ENCODE results near the gene OR2S2.
"Not testable (repeated sequence)": the region's sequence is repeated elsewhere in the genome, so short reads cannot be mapped to it uniquely, and the experiment has no call there.

The OR2S2 gene, protein sequence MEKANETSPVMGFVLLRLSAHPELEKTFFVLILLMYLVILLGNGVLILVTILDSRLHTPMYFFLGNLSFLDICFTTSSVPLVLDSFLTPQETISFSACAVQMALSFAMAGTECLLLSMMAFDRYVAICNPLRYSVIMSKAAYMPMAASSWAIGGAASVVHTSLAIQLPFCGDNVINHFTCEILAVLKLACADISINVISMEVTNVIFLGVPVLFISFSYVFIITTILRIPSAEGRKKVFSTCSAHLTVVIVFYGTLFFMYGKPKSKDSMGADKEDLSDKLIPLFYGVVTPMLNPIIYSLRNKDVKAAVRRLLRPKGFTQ

DNA sequence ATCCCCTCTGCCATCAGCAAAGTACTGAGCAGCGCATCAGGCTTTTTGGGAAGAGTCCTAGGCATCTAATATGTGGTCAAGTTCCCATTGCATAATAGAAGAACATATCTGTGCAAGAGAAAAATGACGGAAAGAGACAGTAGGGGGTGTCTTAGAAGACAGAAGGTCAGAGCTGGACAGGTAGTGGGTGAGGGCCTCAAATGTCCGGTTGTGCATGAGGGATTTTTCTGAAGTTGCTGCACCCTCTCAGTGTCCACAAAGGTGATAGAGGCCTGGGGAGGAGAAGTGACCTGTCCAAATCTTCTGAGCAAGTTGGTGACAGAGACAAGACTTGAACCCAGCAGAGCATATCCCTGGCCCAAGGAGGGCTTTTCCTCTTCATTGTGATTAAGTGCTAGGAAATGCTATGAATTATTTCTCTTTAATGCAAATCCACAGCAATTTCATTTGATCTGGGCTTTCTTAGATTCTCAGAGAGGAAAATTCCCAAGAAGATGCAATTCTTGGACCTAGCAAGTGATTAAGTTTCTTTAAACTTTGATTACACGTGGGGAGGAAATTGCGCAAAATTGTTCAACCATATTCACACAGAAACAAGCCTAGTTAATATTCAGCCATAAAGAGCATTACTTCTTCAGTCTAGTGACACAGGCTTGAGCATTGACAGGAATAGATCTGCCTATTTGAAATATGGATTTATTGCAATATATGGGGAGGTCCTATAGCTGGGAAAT, at the start of gene OR2S2:
Gene OR2S2 (minus strand): TSS at position 51 of the 734 bp plus-strand sequence. CDS start 56 bp downstream, outside the sequence.
- DNase-seq = no peak

DNA sequence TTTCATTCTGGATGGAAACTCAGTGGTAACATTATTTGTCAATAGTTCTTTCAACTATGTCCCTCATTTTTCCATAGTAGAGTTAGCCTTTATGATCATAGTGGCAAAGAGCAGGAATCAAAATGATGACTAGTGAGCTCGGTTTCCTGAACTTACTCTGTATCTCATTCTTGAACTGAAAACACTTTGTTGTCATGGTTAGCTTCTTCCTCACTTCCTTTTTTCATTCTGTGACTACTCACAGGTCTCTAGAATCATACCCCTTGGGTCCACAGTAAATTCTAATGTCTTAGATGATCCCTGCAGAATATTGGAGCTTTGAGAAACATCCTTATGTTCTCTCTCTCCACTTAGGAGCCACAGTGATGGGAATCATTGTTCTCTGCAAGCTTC, 49.4 kb upstream of the OR2S2 start:
- DNase-seq = no peak

DNA sequence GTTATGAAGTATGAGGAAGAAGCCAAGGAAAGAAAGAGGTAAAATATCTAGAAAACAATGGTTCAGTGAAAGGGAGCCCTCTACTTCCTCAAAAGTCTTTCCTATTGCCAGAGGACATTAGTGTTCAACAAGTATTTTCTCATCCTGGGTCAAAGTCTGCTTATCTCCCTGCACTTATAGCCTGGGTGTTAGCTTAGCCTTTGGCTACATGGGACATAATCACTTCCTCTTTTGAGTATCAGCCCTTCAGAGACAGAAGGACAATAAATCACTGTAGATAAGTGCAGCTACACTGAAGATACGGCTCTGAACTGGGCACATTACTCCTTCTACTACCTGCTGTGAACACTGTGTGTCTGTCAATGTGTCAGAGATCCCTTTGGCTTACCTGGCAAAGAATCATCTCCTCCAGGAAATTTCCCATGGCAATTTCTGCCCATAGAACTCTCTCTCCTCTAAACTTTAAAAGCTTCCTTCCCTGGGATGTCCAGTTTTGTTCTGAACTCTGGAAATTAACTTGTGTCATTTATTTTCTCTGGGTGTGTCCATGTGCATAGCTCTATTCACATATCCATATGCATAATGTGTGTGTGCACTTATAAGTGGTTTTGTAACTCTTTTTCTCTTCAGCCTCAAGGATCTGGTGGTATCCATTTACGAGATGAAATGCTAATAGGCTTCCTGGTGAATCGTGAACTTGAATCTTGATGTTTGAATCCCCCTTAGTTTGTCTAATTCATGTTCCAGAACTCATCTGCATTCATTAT, 48.8 kb upstream of the OR2S2 start:
- DNase-seq = no peak

DNA sequence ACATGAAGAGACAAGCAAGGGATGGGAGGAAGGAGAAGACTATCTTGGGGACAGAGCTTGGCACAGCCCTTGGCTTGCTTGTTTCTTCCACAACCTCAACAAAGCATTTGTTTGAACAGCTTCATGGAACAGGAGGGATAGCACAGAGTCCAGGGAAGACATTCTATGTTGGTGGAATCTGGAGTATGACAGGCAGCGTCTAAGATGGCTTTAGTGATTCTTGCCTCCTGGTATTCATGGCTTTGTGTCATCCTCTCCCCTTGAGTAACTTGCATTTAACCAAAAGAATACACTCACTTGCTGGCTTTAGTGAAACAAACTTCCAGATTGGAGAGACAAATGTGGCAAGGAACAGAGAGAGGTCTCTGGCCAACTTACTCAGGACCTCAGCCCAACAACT, 47.9 kb upstream of the OR2S2 start:
- DNase-seq = no peak

DNA sequence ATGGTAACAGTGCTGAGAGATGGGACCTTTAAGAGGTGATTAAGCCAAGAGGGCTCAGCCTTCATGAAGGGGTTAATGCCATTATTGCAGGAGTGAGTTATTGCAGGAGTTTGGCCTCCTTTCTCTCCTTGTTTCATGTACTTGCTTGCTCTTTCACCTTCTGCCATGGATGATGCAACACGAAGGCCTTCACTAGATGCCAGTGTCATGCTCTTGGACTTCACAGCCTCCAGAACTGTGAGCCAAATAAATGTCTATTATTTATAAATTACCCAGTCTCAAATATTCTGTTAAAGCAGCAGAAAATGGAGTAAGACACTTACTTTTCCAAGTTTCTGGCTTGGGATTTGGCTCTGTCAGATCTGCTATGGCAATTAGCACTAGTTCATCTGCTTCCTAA, 40.4 kb upstream of the OR2S2 start:
- no peak for DNase-seq

DNA sequence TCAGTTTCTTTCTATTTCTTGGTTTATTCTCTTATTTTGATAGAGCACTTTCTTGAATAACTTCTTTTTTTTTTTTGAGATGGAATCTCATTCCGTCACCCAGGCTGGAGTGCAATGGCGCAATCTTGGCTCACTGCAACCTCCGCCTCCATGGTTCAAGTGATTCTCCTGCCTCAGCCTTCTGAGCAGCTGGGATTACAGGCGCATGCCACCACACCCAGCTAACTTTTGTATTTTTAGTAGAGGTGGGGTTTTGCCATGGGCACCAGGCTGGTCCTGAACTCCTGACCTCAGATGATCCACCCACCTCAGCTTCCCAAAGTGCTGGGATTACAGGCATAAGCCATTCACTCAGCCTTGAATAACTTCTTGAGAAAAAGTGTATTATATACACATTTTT, 39.1 kb upstream of the OR2S2 start:
- not testable (repeated sequence) for DNase-seq

DNA sequence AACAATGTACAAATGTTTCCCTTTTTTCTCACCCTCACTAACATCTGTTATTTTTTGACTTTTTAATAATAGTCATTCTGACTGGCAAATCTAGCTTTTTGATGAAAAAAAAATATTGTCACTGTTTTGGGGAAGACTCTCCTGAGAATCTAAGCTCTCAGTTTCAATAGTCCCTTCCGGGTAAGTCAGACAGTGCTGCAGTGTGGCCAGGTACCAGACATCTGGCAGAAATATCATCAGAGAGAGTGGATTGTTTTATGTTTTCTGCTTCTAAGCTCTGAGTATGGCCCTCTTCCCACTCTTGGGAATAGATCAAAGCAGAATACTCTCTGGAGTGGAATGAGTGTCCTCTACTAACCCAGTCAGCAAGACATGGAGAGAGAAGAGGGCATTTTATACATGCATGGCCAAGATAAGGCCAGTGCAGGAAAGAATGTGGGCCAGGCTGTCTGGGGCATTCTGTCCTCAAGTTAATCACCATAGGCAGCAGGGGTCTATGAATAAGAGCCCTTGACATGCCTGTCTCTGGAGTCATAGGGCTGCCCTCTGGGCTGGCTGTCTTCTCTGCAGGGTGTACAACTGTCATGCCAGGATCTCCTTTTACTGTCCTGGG, 38.5 kb upstream of the OR2S2 start:
- no peak for DNase-seq

DNA sequence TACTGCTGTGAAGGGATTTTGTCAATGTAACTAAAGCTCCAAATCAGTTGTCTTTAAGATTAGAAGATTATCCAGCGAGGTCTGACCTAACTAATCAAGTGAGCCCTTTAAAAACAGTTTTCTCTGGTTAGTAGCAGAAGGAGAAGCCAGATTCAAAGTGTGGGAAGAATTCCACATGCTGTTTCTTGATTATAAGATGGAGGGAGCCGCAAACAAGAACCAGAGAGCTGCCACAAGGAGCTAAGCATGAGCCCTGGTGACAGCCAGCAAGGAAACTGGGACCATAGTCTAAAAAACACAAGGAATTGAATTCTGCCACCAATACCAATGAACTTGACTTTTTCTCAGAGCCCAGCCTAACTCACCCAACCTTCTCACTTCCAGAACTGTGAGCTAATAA, 37.0 kb upstream of the OR2S2 start:
- no peak for DNase-seq

DNA sequence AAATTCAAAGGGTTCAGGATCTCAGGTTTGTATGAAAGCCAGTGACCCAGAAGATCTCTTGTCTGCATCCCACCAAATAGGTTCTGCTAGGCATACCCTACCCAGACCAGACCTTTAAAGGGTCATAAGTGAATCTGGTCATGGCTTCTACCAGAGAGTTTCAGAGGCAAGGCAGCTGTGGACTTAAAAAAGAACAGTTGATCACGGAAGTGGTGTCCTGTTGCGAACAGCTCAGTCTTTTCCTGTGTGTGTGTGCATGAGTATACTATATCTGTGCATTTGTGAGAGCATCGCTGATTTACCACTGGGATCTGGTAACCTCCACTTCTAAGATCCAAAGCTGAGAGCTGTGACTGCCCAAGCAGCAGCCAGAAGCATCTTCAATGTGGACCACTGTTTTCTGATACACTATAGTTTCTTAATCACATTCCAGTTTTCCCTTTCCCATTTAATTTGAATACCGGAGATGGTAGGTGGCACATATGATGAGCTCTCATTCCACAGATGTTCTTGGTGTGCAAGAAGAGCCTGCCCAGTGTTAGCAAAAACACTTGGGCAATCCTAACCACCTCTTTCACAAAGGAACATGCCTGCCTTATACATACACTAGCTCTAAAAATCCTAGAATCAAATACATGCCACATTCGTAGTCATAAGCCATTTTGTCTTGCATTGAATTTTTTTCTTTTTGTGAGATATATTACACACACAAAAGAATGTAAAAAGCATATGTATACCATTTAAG, 36.2 kb upstream of the OR2S2 start:
- DNase-seq = no peak

DNA sequence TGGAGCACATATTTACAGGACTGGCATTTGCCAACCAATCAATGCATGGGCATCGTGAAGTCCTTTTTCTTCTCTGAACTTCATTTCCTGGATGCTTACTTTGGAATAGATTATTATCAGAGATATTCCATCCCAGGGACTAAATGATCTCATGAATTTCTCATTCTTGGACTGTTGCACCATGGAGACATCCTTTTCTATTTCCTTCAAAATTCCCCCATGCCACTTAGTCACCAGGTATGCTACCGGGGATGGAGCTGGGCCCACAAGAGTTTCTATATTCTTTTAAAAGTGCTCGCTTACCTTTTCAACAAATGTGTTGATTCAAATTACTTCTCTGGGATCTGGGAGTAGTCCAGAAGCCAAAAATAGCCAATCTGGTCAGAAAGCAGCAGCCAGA, 35.2 kb upstream of the OR2S2 start:
- DNase-seq = not testable (repeated sequence)

DNA sequence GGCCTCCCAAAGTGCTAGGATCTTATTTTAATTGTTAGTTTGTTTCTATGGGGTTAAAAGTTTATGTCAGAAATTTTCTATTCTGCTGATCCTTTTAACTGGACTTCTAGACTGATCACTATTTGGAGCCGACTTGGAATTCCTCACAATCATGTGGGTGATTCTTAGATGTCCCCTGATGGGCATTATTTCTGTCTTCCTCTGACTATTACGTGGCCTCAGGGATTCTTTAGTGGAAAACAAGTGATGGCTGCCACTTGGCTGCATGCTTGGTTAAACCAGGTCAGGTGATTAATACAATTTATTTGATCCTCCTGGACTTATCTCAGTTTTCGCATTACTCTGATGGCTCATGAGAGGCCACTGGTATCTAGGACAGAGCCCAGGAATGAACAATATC, 32.2 kb upstream of the OR2S2 start:
- no peak for DNase-seq

DNA sequence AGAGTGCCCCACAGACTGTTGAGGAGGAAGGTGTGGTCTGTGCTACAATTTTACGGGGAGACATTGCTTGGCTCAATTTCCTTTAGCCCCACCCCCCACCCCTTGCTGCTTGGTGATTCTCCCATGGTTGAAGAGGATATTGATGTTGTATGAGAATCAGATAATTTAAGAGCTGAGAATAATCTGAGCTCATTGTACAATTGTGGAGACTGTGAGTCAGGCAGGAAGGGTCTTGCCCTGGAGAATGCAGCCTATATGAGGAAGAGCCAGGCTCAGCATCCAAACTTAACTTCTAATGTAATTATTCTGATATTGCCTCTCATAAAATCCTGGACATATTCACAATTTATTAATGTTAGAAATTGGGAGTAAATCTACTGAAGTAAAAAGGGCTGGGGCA, 26.1 kb upstream of the OR2S2 start:
- no peak for DNase-seq

DNA sequence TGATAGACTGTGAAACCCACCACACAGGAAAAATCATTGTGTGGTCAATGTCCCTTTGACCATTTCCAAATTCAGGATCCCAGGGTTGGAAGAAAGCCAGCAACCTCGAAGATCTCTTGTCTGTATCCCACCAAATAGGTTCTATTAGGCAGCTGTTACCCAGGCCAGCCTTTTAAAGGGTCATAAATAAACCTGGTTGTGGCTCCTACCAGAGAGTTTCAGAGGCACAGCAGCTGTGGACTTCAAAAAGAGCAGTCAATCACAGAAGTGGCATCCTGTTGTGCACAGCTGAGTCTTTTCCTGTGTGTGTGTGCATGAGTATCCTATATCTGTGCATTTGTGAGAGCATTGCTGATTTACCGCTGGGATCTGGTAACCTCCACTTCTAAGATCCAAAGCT, 23.7 kb upstream of the OR2S2 start:
- no peak for DNase-seq

DNA sequence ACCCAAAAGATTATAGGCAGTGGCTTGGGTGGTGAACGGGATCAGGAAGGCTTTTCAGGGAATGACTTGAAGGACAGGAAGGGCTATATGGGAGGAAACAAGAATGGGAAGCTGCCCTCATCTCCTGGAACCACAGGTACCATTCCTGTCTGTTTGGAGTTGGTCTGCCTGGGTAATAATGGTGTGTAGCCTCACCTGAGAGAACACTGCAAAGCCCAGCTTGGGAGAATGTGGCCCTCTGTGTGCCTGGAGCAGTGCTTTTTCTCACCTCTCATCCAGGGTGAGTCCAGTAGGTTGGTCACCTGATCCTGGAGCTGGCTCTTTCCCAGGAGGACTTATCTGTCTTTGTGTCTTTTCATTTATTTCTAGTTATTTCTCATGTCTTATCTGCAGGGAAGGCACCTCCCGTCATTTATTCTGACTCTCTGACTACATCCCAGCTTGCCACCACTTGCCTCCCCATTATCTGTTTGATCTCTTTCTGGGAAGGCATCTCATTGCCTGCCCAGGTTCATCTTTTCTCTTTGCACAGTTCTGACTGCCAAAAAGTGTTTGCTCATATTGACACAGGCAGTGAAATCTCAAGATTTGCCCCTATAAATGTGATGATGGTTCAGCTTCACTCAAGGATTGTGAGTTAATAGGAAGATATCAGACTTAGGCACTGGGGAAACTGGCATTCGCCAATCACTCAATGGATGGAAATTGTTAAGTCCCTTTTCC, 22.5 kb upstream of the OR2S2 start:
- no peak for DNase-seq

DNA sequence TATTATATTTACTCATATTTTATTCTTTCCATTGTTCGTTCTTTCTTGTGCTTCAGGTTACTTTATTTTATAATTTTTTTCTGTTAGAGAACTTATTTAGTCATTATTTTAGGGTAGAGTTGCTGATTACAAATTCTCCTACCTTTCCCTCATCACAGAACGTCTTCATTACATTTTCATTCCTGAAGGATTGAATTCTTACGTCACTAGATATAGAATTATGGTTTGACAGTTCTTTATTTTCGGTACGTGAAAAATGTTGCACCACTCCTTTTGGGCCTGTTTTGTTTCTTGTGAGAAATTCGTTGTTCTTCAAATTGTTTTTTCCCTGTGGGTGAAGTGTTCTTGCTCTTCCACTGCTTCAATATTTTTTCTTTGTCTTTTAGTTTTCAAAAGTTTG, 20.8 kb upstream of the OR2S2 start:
- DNase-seq = no peak

DNA sequence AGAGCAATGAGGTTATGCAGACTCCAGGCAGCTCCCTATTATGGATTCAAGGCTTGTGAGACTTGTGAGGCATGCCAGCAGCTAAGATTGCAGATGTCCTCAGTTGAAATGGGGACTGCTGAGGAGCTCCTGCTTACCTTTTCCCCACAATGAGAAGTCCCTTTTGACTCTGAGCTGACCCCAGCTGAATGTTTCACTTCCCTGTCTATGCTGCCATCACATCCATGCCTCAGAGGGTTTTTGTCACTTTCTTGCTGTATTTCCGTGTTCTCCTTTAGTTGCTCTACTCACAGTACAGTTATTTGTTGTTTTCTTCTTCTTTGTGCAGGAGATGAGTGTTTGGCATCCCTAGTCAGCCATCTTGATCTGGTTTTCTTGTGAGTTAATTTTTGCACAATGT, 18.8 kb upstream of the OR2S2 start:
- DNase-seq = no peak

DNA sequence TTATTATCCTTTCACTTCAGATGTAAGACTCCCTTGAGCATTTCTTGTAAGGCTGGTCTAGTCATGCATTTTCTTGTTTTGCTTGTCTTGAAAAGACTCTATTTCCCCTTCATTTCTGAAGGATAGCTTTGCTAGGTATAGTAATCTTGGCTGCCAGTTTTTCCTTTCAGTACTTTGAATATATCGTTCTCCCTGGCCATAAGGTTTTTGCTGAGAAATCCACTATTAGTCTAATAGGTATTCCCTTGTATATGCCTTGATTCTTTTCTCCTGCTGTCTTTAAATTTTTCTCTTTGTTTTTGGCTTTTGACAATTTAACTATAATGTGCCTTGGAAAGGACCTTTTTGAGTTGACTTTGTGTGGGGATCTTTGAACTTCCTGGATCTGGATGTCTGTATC, 16.8 kb upstream of the OR2S2 start:
- DNase-seq = no peak

DNA sequence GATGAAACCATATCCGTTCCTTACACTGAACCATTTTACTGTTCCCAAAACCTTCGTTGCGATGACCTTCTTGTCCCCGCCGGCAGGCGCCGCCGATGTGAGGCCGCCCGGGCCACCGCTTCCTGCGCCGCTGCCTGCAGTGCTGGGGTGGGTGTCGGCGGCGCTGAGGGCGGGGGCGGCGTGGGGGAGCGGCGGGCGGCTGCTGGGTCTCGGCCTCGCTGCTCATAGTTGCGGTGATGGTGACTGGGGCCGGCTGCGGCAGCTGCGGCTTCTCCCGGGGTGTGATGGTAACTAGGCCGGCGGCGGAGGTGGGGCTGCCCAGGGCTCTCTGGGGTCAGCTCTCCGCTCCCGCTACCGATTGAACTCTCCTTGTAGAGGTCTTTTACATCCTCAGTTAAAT, 14.1 kb upstream of the OR2S2 start:
- no peak for DNase-seq

DNA sequence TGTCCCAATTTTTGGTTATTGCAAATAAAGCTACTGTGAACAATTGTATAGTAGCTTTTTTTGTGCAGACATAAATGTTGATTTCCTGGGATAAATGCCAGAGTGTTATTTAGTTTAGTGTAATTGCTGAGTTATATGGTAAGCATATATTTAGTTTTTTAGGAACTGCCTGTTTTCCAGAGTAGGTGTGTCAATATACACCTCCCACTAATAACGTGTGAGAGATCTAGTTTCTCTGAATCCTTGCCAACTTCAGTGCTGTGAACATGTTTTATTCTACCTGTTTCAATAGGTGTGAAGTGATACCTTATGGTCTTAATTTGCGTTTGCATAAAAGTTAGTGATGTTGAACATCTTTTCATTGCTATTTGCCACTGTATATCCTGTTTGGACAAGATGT, 9.1 kb upstream of the OR2S2 start:
- no peak for DNase-seq

DNA sequence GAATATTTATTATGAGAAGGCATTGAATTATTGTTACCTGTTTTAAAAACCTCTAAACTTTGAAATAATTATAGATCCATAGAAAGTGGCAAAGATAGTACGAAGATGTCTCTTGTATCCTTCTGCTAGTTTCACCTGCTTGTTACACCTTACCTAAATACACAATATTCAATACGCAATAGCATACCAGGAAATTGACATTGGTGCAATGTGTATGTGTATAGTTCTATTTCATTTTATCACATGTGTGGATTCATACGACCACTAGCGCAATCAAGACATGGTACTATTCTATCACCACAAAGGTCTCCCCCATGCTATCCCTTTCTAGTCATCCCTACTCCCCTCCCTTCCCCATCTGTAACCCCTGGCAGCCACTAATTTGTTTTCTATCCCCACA, 8.5 kb upstream of the OR2S2 start:
- no peak for DNase-seq

DNA sequence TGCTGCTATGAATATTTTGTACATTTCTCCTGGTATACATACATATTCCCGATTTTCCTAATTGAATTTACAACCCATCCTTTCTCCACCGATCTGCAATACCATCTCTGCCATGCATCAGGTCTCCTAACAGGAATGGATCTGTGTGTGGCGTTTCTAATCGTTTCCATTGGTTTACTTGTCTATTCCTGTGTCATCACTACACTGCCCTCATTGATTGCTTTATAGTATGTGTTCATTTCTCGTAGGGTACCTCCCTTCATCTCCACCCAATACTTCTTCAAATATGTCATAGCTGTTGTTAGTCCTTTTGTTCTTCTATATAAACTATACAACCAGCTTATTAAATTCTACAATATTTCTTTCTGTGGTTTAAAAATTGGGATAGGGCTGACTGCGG, 7.1 kb upstream of the OR2S2 start:
- DNase-seq = no peak

All from NCI-H187 treated with DMSO at 0.1 percent for 48 hours (cell line).